ENCODE results near the gene KLHL24.

GRCh38 chr3:183688874-183689273, 53.5 kb downstream of the KLHL24 start:
- no peak for TF ChIP-seq TBP (CRISPR knock-in tag; IDR thresholded peaks at IDR 0.05)
- TF ChIP-seq, protein P1, sequence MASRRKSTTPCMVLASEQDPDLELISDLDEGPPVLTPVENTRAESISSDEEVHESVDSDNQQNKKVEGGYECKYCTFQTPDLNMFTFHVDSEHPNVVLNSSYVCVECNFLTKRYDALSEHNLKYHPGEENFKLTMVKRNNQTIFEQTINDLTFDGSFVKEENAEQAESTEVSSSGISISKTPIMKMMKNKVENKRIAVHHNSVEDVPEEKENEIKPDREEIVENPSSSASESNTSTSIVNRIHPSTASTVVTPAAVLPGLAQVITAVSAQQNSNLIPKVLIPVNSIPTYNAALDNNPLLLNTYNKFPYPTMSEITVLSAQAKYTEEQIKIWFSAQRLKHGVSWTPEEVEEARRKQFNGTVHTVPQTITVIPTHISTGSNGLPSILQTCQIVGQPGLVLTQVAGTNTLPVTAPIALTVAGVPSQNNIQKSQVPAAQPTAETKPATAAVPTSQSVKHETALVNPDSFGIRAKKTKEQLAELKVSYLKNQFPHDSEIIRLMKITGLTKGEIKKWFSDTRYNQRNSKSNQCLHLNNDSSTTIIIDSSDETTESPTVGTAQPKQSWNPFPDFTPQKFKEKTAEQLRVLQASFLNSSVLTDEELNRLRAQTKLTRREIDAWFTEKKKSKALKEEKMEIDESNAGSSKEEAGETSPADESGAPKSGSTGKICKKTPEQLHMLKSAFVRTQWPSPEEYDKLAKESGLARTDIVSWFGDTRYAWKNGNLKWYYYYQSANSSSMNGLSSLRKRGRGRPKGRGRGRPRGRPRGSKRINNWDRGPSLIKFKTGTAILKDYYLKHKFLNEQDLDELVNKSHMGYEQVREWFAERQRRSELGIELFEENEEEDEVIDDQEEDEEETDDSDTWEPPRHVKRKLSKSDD (CRISPR knock-in tag; IDR thresholded peaks at IDR 0.05; ENCODE audit: low read depth), result no peak
- no peak for TF ChIP-seq CENPX (CRISPR knock-in tag; IDR thresholded peaks at IDR 0.05)

All from HepG2 (cell line).